Panc1 (cell line): ENCODE data around the gene FADS2.

ENCODE experiments used
- TCF7L2 ChIP-seq: IDR thresholded peaks from 2 replicates; pipeline ENCODE4 v1.6.1; 2011; ENCODE audit warnings: mild to moderate bottlenecking, low read depth, low read length, inconsistent platforms
- TF ChIP-seq, protein P1 (sequence below): fragments of 450-650 bp; IDR thresholded peaks from 2 replicates; pipeline ENCODE4 v1.5.1; 2017; ENCODE audit warnings: mild to moderate bottlenecking

DNA sequence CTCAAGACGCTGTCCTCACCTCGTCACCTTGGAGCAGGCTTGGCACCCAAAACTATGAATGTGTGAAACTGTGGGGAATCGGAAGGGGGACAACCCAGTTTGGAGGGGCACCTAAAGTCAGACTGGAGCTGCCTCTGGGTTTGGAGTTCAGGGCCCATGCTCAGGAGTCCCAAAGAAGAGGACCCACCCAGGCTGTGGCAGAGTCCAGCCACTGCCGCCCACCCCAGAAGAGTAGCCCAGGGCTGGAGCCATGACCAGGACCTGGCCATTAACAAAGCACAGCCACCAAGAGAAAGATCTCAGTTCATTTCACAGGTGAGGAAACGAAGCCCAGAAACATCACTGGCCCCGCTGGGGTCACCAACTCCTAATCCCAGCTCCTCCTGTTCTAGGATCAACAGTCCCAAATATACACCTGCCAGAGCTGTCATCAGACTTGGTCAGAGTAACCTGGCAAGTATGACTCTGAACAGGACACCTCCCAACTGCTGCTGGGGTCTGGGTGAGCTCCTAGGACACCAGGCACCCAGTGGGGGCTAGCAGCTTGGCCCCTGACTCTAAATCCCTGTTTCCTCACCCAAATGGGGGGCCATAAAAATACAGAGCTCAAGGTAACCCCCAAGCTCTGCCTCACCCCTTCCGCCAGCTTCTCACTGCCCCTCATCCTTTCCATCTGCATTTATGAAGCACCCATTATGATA is 86.5 kb downstream of the FADS2 start:
- TF ChIP-seq, protein P1, sequence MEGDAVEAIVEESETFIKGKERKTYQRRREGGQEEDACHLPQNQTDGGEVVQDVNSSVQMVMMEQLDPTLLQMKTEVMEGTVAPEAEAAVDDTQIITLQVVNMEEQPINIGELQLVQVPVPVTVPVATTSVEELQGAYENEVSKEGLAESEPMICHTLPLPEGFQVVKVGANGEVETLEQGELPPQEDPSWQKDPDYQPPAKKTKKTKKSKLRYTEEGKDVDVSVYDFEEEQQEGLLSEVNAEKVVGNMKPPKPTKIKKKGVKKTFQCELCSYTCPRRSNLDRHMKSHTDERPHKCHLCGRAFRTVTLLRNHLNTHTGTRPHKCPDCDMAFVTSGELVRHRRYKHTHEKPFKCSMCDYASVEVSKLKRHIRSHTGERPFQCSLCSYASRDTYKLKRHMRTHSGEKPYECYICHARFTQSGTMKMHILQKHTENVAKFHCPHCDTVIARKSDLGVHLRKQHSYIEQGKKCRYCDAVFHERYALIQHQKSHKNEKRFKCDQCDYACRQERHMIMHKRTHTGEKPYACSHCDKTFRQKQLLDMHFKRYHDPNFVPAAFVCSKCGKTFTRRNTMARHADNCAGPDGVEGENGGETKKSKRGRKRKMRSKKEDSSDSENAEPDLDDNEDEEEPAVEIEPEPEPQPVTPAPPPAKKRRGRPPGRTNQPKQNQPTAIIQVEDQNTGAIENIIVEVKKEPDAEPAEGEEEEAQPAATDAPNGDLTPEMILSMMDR: no peak
- no peak for TF ChIP-seq TCF7L2
